Hepatocyte (in vitro differentiated cells): ENCODE measurements around the gene MYH7B.

Experiments used
- CTCF ChIP-seq: fragments of 200-600 bp; sonication (generic); IDR thresholded peaks from 2 replicates; pipeline ENCODE4 v1.5.1; 2016; ENCODE audit warnings: antibody characterized with exemption, mild to moderate bottlenecking; ENCODE audit not compliant: poor library complexity
- EZH2 ChIP-seq: fragments of 200-600 bp; sonication (generic); IDR thresholded peaks from 2 replicates; pipeline ENCODE4 v1.6.1; 2016; ENCODE audit warnings: antibody characterized with exemption, mild to moderate bottlenecking, borderline replicate concordance
- EZH2phosphoT487 ChIP-seq: fragments of 200-600 bp; sonication (generic); IDR thresholded peaks from one replicate; pipeline ENCODE4 v1.6.1; 2018; ENCODE audit warnings: antibody characterized with exemption, mild to moderate bottlenecking, low read depth, moderate library complexity; ENCODE audit not compliant: unreplicated experiment, severe bottlenecking

- TF ChIP-seq CTCF: peak; percentile 55
- no peak for TF ChIP-seq EZH2phosphoT487
- no peak for TF ChIP-seq EZH2
Measured at GRCh38 chr20:34955231-34956040, at the start of gene MYH7B, which contains the start of gene GSS.
